Right cardiac atrium (tissue), 5 donors: ENCODE data around the gene PHTF1. TPM values are rescaled to one million over a fixed set of nuclear protein-coding genes. Genes with fewer than 3 reads are reported as not detected.

ENCODE experiments used
- ATAC-seq, 2 donors: fragments of 200-7000 bp; cut with Tn5 transposase; one replicate each; pipeline versions ENCODE4 v1.8.0 to v1.9.1; 2020; ENCODE audit warnings: moderate library complexity in 2 of 2, mild to moderate bottlenecking in 1 of 2
- DNase-seq, 3 donors: peaks; one replicate each; pipeline ENCODE4 v3.0.0-alpha.2; 2020
- H3K27ac ChIP-seq: one replicate; pipeline ENCODE4 v1.5.1; 2013; ENCODE audit warnings: mild to moderate bottlenecking, low read length, control low read depth, moderate library complexity
- H3K27me3 ChIP-seq: one replicate; pipeline ENCODE4 v1.6.1; 2013; ENCODE audit not compliant: control insufficient read depth, insufficient read depth
- H3K4me1 ChIP-seq: one replicate; pipeline ENCODE4 v1.6.1; 2013; ENCODE audit warnings: low read length; ENCODE audit not compliant: control insufficient read depth, insufficient read depth
- H3K4me3 ChIP-seq: one replicate; pipeline ENCODE4 v1.5.1; 2013; ENCODE audit warnings: low read length, control low read depth
- H3K9me3 ChIP-seq: one replicate; pipeline ENCODE4 v1.6.1; 2013; ENCODE audit warnings: low read length; ENCODE audit not compliant: control insufficient read depth
- WGBS: extraction: QIAGEN DNeasy Blood & Tissue Kit; methylation state at CpG from one replicate; pipeline ENCODE4 v1.1.7; 2013; 5-methylcytosine and 5-hydroxymethylcytosine counted together
- intact Hi-C, 4 donors: fragments of 100-400 bp; cut with DNase I; formaldehyde crosslinking; loops; one replicate each; pipeline versions ENCODE4 v1.11.0 to v1.14.0; 2022 to 2023
- polyA plus RNA-seq: library from polyadenylated mRNA; stranded (reverse); fragments of 200-250 nt; gene quantifications from one replicate; pipeline ENCODE4 v1.2.3, GENCODE V29; 2013
- total RNA-seq, 4 donors: library from RNA; stranded (reverse); fragmentation: NEBNext Ultra II Directional; extraction: Animal tissue kit (Norgen Biotek cat#: 25700); gene quantifications; one replicate each; pipeline ENCODE4 v1.2.1, GENCODE V29; 2021
- donor health status: healthy with polysubstance abuse.
- donor health status: DM: no; HTN: yes; CAD: no.
- donor health status: DM: no; HTN: no; CAD: no.
- donor health status: DM: no; HTN: yes; CAD: no; lungs with severe emphysema.
- donor health status: DM: yes; HTN: yes; CAD: no.

The PHTF1 gene
- total and polyA plus RNA-seq, 5 donors = 4.5 to 9.3 (median 8.7) TPM

DNA sequence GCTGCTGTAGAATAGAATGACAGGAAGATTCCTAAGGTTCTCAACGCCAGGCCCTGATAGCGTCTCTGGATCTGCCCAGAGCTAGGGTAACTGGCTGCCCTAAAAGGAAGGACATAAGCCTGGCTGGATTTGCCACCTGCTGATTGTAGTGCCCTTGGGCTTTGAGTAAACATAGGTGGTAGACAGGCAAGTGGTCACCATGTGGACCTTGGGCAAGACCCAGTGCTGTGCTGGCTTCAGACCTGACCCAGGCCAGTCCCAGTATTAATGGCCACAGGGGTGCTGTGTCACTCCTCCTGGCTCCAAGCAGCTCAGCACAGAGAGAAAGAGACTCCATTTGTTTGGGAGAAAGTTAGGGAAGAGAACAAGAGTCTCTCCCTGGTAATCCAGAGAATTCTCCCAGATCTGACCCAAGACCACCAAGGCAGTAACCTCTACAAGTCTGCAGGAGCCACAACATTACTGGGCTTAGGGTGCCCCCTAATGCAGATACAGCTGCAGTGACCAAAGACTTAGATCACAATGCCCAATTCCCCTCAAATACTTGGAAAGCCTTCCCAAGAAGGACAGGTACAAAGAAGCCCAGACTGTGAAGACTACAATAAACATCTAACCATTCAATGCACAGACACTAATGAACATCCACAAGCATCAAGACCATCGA, 44.5 kb downstream of the PHTF1 start:
- no peak for DNase-seq
- Histone ChIP-seq H3K27me3 (no peaks in the 10 kb centered on the region), H3K4me1 (no peaks in the 10 kb centered on the region), H3K27ac (no peak overlapping the region), H3K9me3 (no peaks in the 10 kb centered on the region), H3K4me3 (no peak overlapping the region)
- intact Hi-C loops = no loop called here
- no peak for ATAC-seq
- 94% methylated on average over 3 of the region's 3 CpGs for WGBS

DNA sequence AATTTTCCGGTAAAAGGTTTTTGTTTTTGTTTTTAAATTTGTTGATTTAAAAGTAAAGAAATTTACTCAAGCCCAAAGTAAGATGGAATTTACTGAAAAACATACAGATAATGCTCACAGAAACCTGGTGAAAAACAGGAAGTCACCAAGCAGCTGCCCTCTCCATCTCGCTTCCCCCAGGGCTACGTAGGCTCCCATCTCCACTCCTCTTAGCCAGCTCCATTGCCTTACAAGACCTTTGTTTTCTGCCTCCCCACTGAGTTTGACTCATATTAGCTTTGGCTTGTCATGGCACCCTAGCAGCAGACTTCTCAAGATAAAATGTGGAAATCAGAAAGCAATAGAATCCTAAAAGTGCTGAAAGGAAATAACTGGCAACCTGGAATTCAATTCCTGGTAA, 57.9 kb downstream of the PHTF1 start:
- ATAC-seq = no peak
- no peak overlapping the region for H3K27ac ChIP-seq
- 85% methylated on average over 3 of the region's 3 CpGs for WGBS
- no peaks in the 10 kb centered on the region for H3K9me3 ChIP-seq
- DNase-seq = no peak
- no peaks in the 10 kb centered on the region for H3K4me1 ChIP-seq
- intact Hi-C loops = no loop called here
- no peaks in the 10 kb centered on the region for H3K27me3 ChIP-seq
- H3K4me3 ChIP-seq = no peak overlapping the region

DNA sequence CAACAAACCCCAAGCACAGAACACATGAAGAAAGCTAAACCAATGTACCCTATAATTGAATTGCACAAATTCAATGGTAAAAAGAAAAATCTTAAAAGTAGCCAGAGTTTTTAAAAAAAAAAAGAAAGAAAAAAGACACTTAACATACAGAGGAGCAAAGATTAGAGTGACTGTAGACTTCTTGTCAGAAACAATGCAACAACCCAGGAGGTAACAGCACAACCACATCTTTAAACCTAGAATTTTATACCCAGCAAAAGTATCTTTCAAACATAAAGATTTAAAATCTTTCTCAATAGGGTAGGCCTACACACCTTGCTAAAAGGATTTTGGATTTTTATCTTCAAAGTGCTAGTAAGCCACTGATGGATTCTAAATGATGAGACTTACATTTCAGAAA, 64.4 kb downstream of the PHTF1 start:
- ATAC-seq = no peak
- intact Hi-C loops = no loop called here
- H3K27me3 ChIP-seq = no peaks in the 10 kb centered on the region

DNA sequence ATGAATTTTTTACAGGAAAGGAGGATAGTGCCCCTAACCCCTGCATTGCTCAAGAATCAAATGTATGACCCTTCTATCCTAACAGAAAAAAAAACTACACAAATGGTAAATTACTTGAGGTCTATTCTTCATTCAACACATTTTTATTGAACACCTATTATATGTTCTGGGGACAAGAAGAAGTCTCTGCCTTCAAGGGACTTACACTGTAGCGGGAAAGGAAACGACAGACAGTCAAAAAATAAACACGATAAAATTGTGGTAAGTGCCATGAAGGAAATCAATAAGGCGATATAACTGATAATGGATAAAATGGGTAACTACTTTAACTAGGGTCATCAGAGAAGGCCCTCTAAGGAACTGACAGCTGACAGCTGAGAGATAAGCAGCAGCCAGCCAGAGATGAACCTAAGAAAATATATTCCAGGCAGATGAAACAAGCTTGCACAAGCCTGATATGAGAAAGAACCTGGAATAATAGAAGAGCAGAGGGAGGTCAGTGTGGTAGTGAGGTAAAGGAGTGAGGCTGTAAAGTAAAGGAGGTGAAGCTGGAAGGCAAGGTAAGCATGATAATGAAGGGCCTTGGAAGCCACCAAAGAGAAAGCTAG, 66.4 kb downstream of the PHTF1 start:
- ATAC-seq (no peak), DNase-seq (no peak)
- WGBS = 97% methylated on average over 4 of the region's 4 CpGs
- Histone ChIP-seq H3K9me3 (no peaks in the 10 kb centered on the region), H3K4me3 (no peak overlapping the region), H3K4me1 (no peaks in the 10 kb centered on the region), H3K27me3 (no peaks in the 10 kb centered on the region), H3K27ac (no peak overlapping the region)
- intact Hi-C loops = no loop called here

More for the DNA sequence above, 64.4 kb downstream of the PHTF1 start:
- Histone ChIP-seq H3K4me1 (no peaks in the 10 kb centered on the region), H3K4me3 (no peak overlapping the region), H3K27ac (no peak overlapping the region), H3K9me3 (no peaks in the 10 kb centered on the region)
- no peak for DNase-seq

DNA sequence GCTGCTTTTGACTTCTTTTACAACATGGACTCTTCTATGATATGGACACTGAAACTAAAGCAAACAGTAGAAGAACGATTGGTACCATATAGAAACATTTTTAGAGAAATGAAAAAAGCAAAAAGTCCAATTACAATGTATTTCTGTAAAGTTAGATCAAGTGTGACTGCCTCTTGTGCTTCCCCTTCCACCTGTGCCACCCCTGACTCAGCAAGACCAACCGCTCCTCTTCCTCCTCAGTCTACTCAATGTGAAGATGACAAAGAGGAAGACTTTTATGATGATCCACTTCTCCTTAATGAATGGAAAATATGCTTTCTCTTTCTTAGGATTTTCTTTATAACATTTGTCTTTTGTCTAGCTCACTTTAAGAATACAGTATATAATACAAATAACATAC, 66.9 kb downstream of the PHTF1 start:
- no peak overlapping the region for H3K27ac ChIP-seq
- no peak for ATAC-seq
- no peaks in the 10 kb centered on the region for H3K9me3 ChIP-seq
- H3K4me1 ChIP-seq = no peaks in the 10 kb centered on the region
- no peak overlapping the region for H3K4me3 ChIP-seq
- no peak for DNase-seq
- intact Hi-C loops = no loop called here
- WGBS = 89% methylated on average over 2 of the region's 2 CpGs
- no peaks in the 10 kb centered on the region for H3K27me3 ChIP-seq

DNA sequence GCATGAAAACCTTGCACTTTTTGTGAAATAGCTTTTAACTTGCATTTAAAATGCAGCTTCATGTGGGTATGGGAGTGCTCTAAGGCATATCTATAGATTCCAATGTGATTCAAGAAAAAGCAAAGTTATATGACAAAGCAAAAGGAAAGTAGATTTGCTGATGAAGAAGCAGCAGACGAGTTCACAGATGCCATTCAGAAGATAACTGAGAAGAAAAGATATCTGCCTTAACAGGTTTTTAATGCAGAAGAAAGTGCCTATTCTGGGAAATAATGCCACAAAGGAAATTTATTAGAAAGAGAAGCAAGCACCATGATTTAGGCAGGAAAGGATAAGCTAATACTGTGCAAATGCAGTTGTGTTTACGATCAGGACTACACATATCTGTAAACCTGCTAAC, 68.1 kb downstream of the PHTF1 start:
- Histone ChIP-seq H3K27me3 (no peaks in the 10 kb centered on the region), H3K4me3 (no peak overlapping the region), H3K27ac (no peak overlapping the region), H3K4me1 (no peaks in the 10 kb centered on the region), H3K9me3 (no peaks in the 10 kb centered on the region)
- no peak for ATAC-seq
- intact Hi-C loops = no loop called here
- DNase-seq = no peak
- WGBS = 89% methylated on average over 2 of the region's 2 CpGs

DNA sequence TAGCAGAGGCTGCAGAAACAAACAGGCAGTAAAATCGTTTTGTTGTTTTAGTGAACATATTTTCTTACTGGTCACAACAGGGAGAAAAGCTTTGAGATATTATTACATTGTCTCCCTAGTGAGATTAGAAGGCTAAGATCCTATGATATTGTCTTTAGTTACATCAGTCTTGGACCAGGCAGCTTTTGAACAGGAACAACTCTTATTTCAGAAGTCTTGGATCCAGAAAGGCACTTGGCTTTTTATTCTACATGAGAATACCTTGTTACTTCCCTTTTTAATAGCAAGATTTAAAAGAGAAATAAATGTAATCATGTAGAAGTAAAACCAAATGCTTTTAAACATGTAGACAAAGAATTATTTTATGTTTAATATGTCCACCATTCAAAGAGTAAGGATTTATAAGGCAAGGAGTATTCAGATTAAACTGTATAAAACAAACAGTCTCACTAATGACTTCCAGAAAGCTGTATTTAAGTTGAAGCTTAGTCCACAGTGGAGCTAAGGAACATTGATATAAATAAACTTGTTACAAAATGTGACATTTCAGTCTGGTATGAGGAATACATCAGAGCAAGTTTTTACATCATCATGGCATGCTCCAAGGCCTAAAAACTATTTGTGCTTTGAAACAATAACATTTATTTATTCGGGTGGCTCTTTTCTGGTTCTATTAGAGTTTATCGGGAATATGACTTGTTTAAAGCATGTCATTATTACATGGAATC, 72.2 kb downstream of the PHTF1 start:
- H3K27me3 ChIP-seq = no peaks in the 10 kb centered on the region
- no peak overlapping the region for H3K27ac ChIP-seq
- 92% methylated on average over 3 of the region's 3 CpGs for WGBS
- no peak overlapping the region for H3K4me3 ChIP-seq
- ATAC-seq (no peak), DNase-seq (no peak)
- intact Hi-C loops = no loop called here
- H3K4me1 ChIP-seq = peaks cover 3% of the 10 kb centered on the region
- no peaks in the 10 kb centered on the region for H3K9me3 ChIP-seq

DNA sequence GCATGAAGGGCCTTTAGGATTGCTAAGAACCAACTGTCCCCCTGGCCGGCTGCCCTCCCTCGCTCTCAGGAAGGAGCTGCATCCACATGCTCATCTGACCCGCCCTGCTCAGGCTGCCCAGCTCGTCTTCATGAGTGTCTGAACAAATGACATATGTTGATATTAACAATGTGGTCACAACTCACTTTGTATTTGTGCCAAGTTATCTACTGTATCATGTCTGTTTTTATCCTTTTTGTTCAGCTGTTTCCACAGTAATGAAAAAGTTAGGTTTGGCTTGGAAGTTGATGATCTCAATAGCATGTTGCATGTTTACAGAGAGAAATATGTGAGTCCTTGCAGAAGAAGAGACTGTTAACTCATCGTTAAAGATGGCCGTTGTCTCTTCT, 75.1 kb downstream of the PHTF1 start:
- H3K4me1 ChIP-seq = peaks cover 3% of the 10 kb centered on the region
- H3K27ac ChIP-seq = peak overlapping the region; percentile 39
- ATAC-seq (peak; percentile 77 to 83), DNase-seq (peak; percentile 70 to 86 (median 84))
- intact Hi-C loops = no loop called here
- 35% methylated on average over 6 of the region's 6 CpGs for WGBS
- H3K9me3 ChIP-seq = no peaks in the 10 kb centered on the region
- no peaks in the 10 kb centered on the region for H3K27me3 ChIP-seq
- no peak overlapping the region for H3K4me3 ChIP-seq

DNA sequence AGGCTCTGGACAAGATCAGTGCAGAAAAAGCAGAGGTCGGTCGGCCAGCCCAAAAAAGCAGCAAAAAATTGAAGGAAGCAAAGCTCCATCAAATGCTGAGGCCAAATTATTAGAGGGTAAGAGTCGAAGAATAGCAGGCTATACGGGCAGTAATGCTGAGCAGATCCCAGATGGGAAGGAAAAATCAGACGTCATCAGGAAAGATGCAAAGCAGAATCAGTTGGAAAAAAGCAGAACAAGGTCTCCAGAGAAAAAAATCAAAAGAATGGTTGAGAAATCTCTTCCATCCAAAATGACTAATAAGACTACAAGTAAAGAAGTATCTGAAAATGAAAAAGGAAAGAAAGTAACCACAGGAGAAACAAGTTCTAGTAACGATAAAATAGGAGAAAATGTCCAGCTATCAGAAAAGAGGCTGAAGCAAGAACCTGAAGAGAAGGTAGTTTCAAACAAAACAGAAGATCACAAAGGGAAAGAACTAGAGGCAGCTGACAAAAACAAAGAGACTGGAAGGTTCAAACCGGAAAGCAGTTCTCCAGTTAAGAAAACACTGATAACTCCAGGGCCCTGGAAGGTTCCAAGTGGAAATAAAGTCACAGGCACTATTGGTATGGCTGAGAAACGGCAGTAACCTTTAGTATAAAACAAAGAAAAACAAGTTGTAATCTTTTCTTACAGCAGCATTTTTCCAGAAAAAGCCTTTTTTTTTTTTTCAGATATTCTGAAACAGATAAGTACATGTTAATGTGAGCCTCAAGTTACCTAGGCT, 75.7 kb downstream of the PHTF1 start:
- H3K27me3 ChIP-seq = no peaks in the 10 kb centered on the region
- intact Hi-C loops = no loop called here
- peak overlapping the region; percentile 58 for H3K27ac ChIP-seq
- H3K4me1 ChIP-seq = peaks cover 3% of the 10 kb centered on the region
- H3K9me3 ChIP-seq = no peaks in the 10 kb centered on the region
- WGBS = 40% methylated on average over 8 of the region's 8 CpGs
- no peak overlapping the region for H3K4me3 ChIP-seq
- peak in 1 of 3 donors; percentile 13 for DNase-seq
- ATAC-seq = peak; percentile 73 to 87

DNA sequence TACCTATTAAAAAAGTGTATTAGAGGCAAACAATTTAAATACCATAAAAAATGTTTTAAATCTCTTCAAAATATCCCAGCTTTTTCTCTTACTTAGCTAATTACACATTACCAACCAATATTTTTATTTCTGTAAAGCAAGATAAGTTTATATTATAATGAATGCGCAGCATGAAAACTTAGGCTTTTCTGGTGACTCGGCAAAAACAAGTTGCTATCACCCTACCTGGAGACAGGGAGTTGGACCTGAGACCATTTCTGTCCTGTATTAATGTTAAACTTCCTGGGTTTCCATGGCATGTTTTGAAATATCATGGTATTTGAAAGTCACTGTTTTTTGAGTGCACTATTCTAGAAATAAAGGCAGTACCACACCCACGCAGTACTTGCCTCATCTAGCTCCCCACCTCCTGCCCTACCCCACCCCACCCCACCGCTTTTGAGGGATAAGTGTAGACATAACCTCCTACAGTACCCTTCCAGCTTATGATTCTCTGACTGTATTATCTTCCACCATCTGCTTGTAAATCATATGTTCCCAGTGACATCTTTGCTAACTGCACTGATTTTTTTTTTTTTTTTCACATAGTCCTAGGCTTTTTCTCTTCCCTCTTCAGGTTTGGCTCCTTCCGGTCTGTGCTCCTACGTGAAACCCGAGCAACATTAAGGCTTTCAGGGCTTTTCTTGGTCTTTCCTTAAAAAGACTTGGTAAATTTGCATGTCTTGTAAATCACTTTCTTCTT, 77.5 kb downstream of the PHTF1 start:
- no peak for DNase-seq
- Histone ChIP-seq H3K9me3 (no peaks in the 10 kb centered on the region), H3K27ac (no peak overlapping the region), H3K4me1 (peaks cover 3% of the 10 kb centered on the region), H3K4me3 (no peak overlapping the region), H3K27me3 (no peaks in the 10 kb centered on the region)
- intact Hi-C loops = no loop called here
- 95% methylated on average over 7 of the region's 7 CpGs for WGBS
- ATAC-seq = no peak
